NOMO-1 treated with dmso at 0.1 percent for 144 hours (cell line): ENCODE data around the gene CXXC1.
"Not testable (repeated sequence)": the region's sequence is repeated elsewhere in the genome, so short reads cannot be mapped to it uniquely, and the experiment has no call there.

Experiments used
- DNase-seq: peaks from one replicate; lab custom pipeline; 2025; ENCODE audit not compliant: unreplicated experiment; lab: John Stamatoyannopoulos, UW

Gene CXXC1

DNA sequence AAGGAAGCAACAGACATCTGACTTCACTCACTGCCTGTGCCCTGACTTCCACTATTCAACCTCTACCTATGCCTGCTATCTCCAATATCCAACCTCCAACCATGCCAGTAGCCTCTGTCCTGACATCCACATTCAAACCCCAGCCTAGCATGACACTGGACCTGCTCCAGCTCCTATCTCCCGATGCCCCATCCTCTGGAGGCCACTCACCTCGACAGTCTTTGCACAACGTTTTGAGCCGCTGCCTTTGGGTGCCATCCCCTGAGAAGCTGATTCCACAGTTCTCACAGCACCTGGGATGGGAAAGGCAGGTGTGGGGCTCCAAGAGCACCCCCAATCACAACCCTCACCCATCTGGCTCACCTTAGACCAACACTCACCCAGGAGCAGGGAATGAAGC, 11.0 kb downstream of the CXXC1 start:
- no peak for DNase-seq

DNA sequence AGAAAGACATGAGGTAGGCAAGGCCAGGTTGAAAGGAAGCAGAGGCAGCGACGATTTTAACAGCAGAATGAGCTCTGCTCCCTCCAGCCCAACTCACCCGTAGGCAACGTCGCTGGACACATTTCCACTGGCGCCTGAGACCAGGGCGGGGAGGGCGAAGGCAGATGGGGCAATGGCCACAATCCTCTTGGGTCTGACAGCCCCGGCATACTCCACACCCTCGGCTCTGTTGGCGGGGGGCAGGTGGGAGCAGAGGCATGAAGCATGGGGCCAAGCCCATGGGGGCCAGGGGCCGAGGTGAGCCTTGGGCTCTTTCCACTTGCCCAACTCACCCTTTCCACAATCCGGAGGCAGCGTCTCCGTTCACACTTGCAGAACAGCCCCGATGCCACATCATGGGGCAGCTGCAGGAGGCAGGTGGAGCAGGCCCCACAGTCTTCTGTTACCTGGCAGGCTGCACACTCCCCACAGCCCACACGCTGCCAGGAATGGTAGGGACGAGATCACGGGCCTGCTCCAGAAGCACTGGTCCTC, 11.9 kb downstream of the CXXC1 start:
- no peak for DNase-seq

DNA sequence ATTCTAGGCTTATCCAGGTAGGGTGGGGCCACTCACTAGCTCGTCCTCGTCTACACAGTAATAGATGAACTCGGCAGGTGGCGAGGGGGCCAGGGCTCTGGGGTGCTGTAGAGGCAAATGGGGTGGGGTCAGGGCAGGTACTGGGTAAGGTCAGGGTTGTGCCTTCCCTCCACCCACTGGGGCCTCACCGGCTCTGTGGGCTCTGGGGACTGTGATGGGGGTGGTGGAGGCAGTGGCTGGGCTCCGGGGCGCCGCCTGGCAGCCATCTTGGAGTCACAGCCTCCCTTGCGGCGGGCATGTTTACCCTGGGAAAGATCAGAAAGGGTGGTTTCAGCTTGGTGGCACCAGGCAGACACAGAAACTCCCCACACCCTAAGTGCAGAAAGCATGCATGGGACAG, 12.6 kb downstream of the CXXC1 start:
- DNase-seq: no peak

DNA sequence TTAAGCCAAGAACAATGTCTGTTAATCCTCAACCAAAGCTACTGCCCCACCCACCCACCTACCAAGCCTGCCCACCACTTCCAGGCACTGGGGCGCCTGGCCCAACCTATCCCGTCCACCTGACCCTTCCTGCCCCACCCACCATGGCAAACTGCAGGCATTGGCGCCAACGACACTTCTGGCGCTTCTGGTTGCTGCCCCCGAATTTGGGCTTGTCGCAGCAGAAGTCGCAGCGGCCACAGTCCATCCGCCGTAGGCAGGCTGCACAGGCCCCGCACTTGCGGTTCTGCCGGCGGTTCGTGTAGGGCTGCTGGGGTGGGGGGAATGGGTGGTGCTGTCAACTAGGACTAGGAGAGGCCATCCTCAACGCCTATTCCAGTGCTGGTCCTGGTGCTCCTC, 13.4 kb downstream of the CXXC1 start:
- DNase-seq: no peak

DNA sequence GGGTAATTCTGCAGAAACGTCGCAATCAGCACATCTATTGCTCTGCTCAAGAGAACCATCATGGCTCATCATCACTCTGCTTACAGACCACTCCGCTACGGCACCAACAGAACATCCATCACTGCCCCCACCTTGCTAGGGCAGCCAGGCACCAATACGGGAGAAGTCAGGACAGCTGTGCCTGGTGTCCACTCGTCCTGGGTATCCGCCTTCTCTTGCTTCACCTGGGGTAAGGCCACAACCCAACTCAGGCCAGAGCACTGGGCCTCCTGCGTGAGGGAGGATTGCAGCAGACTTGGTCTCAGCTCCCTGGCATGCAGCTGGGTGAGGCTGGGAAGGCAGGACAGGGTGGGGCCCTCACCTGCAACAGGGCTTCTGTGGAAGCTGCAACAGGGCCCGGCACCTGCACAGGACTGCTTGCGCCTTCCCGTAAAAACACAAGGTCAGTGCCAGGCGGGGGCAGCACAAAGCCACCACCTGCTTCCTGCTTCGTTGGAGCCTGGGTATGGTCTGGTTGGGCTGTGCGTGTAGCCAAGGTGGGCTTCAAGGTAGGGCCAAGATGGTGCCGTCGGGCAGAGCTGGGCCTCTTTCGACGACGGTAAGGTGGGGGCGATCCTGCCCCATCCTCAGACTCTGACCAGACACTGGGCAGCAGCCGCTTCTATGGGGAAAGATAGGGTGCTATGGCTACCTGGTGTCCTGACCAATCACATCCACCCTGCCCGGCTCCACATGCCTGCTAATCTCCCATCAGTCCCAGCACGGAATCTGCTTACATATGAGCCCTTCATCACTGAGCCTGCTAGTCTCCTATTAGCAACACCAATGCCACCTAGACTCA, 14.1 kb downstream of the CXXC1 start:
- DNase-seq: no peak

DNA sequence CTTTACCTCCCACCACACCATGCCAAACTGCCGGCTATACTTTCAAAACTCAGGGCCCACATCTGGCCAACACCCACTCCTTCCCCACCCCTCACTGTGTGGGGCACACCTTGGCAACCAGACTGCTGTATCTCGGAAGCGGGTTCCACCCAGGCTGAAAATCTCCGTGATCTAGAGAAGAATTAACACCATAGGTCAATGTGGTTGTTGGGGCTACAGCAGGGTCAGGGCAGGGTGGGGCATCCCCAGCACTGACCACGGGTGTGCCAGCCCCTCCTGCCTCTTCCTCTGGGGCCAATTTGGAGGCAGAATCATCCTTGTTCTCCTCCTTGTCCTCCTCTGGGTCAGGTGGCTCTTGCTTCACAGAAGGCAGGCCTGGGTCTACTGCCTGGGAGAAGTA, 14.9 kb downstream of the CXXC1 start:
- DNase-seq: no peak

DNA sequence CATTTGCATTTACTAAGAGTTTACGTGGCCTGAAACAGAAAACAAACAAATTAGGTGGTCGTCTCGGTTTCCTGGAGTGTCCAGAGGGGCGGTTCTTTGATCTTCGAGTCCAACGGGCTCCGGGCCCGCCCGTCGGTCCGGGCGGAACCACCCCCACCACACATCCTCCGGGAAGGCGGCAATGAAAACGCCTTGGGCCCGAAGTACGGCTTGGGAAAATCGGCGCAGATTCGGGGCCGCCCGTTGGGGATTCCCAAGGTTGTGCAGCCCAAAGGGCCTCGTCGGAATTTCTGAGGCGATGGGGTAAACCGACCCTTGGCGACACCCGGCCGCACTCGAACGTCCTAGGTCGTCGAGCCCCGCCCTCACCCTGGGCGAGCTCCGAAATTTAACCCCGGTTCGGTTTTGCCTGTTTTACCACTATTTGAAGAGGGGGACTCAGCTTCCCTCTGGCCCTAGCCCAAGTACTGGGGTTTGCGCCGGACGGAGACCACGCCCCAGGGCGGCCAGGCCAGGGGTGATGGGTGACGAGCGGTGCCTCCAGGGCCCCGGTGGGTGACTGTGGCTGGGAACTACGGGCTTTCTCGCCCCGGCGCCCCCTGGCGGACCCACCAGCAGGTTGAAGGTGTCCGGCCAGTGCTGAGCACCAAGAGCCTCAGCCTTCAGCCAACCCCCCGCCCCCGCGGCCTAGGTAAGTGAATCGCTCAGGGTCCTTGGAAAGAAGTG, 19.3 kb downstream of the CXXC1 start:
- DNase-seq: no peak

DNA sequence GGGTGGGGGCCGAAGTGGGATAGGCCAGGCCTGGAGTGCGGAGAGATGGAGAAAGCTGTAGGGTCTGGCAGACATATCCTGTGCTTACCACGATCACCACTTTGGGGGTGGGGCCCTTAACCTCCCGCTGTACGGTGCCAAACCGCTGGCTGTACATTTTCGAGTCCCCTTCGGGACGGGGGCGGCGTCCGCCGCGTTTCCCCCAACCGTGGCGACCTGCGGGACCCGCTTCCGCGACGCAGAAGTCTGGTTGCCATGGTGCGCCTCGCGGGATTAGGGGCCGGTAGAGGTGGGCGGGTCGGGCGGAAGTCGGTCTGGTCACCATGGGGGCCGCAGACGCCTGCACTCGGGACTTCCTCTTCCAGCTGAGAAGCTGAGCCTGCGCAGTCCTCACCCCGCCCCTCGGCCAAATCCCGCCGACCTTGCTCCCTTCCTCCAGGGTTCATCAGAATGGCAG, 21.2 kb downstream of the CXXC1 start, which contains the start of gene CFAP53:
TSS of gene CFAP53 (minus strand) at position 248 of the 457 bp plus-strand sequence. CDS start at position 157, 91 bp downstream.
- peak; percentile 81 for DNase-seq

DNA sequence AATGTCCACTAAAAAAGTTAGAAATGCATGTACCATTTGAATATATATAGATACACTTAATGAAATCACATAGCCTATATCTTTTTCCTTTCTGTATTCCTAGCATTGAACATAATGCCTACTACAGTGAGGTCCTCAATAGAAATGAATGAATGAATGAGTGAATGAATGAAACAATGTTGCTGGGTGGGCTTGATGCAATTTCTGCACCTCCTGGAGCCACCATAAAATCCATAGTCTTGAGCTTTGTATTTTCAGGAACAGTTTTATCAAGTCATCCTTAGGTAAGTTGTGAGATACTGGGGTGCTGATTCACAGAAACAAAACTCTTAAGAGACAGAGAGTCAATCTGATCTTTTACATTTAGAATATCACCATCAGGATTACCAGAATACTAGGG, 24.5 kb downstream of the CXXC1 start:
- DNase-seq: no peak

DNA sequence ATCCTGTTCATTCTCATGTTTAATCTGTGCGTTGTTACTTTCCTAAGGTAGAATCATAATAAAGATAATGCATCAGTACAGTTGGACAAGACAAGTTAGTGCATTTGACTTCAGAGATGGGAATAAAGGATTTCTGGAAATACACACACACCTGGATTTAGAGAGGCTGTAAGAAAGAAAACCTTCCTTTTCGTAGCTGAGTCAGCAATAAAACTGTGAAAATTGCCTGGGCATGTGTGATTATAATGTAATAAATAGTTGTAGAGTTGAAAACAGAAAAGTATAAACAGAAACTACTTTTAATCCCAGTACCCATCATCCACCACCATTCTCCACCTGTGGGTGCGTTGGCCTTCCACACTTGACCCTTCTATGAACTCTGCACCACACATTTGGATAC, 36.6 kb downstream of the CXXC1 start:
- DNase-seq: no peak

DNA sequence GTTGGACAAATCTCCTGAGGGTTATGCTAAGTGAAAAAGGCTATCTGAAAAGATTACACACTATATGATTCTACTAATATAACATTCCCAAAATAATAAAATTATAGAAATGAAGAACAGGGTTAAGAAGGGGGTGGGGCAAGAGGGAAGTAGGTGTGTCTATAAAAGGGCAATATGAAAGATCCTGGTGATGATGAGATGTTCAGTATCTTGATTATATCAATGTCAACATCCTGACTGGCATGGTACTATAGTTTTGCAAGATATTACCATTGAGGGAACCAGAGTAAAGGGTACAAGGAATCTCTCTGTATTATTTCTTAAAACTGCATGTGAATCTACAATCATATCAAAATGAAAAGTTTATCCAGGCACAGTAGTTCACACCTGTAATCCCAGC, 37.9 kb downstream of the CXXC1 start:
- DNase-seq: no peak

DNA sequence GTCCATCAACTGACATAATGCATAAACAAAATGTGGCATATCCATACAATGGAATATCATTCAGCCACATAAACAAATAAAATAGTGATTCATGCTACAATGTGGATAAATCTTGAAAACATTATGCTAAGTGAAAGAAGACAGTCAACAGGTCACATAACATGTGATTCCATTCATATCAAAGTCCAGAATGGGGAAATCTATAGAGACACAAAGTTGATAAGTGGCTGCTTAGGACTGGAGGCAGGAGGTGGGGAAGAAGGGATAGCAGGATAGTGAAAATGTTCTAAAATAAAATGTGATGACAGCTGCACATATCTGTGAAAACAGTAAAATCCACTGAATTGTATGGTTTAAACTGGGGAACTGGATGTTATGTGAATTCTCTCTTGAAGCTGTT, 39.9 kb downstream of the CXXC1 start:
- no peak for DNase-seq

DNA sequence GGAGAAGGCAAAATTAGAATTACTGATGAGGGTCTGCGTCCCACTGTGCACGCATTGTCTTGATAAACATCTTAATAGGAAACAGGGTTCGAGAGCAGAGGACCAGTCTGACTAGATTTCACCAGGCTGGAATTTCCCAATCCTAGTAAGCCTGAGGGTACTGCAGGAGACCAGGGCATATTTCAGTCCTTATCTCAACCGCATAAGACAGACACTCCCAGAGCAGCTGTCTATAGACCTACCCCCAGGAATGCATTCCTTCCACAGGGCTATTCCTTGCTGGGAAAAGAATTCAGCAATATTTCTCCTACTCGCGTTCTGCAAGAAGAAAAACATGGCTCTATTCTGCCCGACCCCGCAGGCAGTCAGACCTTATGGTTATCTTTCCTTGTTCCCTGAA, 45.7 kb downstream of the CXXC1 start:
- not testable (repeated sequence) for DNase-seq

DNA sequence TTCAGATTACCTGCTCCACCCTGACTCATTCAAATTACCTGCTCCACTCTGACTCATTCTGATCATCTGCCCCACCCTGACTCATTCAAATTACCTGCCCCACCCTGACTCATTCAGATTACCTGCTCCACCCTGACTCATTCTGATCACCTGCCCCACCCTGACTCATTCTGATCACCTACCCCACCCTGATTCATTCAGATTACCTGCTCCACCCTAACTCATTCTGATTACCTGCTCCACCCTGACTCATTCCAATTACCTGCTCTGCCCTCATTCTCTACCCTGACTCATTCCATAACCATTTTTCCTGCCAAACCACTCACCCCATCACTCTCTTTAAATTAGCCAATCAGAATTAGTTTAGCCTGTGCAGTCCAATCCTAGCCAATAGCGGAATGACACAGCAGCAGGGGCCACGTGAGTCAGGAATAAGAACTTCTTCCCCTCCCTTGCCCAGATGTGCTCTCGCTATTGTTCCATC, 47.4 kb downstream of the CXXC1 start:
- no peak for DNase-seq

DNA sequence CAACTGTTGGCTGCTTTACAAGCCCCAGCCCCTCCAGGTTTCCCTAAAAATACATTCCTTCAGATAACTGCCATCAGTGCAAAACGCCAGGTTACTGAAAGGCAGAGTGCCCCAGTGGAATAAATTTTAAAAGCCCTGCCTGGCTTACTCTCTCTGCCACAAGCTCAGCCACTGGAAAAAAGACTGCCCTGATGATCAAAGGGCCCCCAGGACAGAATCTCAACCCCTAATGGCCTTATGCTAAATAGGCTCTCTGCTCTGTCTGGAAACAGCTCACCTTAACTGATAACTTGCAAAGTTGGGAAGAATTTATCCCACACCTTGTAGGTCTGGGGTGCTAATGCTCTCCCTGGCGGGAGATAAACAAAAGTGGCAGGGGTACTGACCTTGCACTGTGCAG, 55.1 kb downstream of the CXXC1 start:
- DNase-seq: no peak
